K562 (cell line): ENCODE results near the gene ARHGEF10L. TPM values are rescaled to one million over a fixed set of nuclear protein-coding genes. Genes with fewer than 3 reads are reported as not detected.

Experiments used
- ARID3B ChIP-seq: fragments of 250-450 bp; sonication (Bioruptor Pico); IDR thresholded peaks from 2 replicates; pipeline ENCODE4 v1.4.0; 2020; ENCODE audit warnings: borderline replicate concordance
- BRF2 ChIP-seq: IDR thresholded peaks from 3 replicates; pipeline ENCODE4 v1.6.1; 2011; ENCODE audit warnings: borderline replicate concordance, mild to moderate bottlenecking; ENCODE audit not compliant: insufficient read length, insufficient read depth
- E2F8 ChIP-seq: fragments of 450-650 bp; IDR thresholded peaks from 2 replicates; pipeline ENCODE4 v1.7.1; 2018; ENCODE audit warnings: mild to moderate bottlenecking, low read depth; ENCODE audit not compliant: partially characterized antibody
- NFATC3 ChIP-seq: fragments of 450-650 bp; IDR thresholded peaks from 2 replicates; pipeline ENCODE4 v1.6.1; 2017; ENCODE audit warnings: mild to moderate bottlenecking
- RHOXF2B ChIP-seq: fragments of 250-450 bp; sonication (Bioruptor Pico); conservative IDR thresholded peaks from 2 replicates; pipeline ENCODE4 v1.5.1; 2021
- TAF1 ChIP-seq: IDR thresholded peaks from 2 replicates; pipeline ENCODE4 v1.6.1; 2011; ENCODE audit warnings: mild to moderate bottlenecking, low read length, moderate library complexity; ENCODE audit not compliant: insufficient read depth, control insufficient read depth, severe bottlenecking; ENCODE audit errors: extremely low read depth
- ZBTB43 ChIP-seq: sonication (generic); formaldehyde crosslinking; IDR thresholded peaks from 2 replicates; pipeline ENCODE4 v1.8.0; 2023; ENCODE audit warnings: mild to moderate bottlenecking, missing genetic modification reagents
- polyA plus RNA-seq, 8 experiments: library from polyadenylated mRNA; depleted of rRNA in 4 of 8; stranded (reverse) in 5 of 8; unstranded in 3 of 8; fragments of >200 nt; fragmentation: Nextera tagmentation in 2 of 8; fragmentation: Illumina TruSeq in 1 of 8; extraction: Ambion mirVana in 2 of 8; extraction: Trizol in 1 of 8; gene quantifications; 2 replicates each; pipeline versions ENCODE4 v1.2.1 to v1.2.3, GENCODE V29; 2011 to 2014; ENCODE audit warnings: inconsistent platforms in 1 of 8, missing spikeins in 1 of 8
- total RNA-seq, 7 experiments: library from RNA; depleted of rRNA in 6 of 7; stranded (reverse); fragments of >200 nt in 6 of 7; fragmentation: Illumina TruSeq in 2 of 7; extraction: Trizol in 2 of 7; gene quantifications; 2 replicates each; pipeline versions ENCODE4 v1.2.1 to v1.2.3, GENCODE V29; 2011 to 2021; ENCODE audit warnings: low replicate concordance in 1 of 7

ARHGEF10L gene
- total and polyA plus RNA-seq, 9 of the 15 experiments (the other 6 are each of a cell fraction or from before 2014, with no cell fraction given) = 0.09 to 0.13 TPM; not detected in 7

GRCh38 chr1:17494114-17494729 lies 45.3 kb upstream of the ARHGEF10L start (continued):
- TF ChIP-seq E2F8 (no peak), RHOXF2B (CRISPR knock-in tag) (no peak), BRF2 (no peak), ARID3B (CRISPR knock-in tag) (no peak), NFATC3 (no peak), TAF1 (no peak), ZBTB43 (CRISPR knock-in tag) (no peak)
